GM23338 (cell line): Measurements from ENCODE around the gene USP32. TPM values are rescaled to one million over a fixed set of nuclear protein-coding genes. Genes with fewer than 3 reads are reported as not detected.

Source experiments
- ATAC-seq: fragments of 200-7000 bp; cut with Tn5 transposase; 3 replicates; pipeline ENCODE4 v1.9.1; 2020
- DNase-seq: peaks from one replicate; pipeline ENCODE4 v3.0.0-alpha.2; 2015; ENCODE audit warnings: low spot score
- H2AFZ ChIP-seq: fragments of 200-600 bp; sonication (generic); 2 replicates; pipeline ENCODE4 v1.8.0; 2016; ENCODE audit warnings: antibody characterized with exemption, mild to moderate bottlenecking, moderate library complexity
- H3F3A ChIP-seq: fragments of 200-600 bp; sonication (generic); replicated peaks from 2 replicates; pipeline ENCODE4 v1.8.0; 2017; ENCODE audit warnings: antibody characterized with exemption, mixed run types, low read depth
- H3K27ac ChIP-seq: fragments of 200-600 bp; sonication (generic); 2 replicates; pipeline ENCODE4 v1.6.1; 2016; ENCODE audit warnings: low read depth
- H3K27me3 ChIP-seq: fragments of 200-600 bp; sonication (generic); 2 replicates; pipeline ENCODE4 v1.8.0; 2016; ENCODE audit warnings: mild to moderate bottlenecking, mixed run types, moderate library complexity; ENCODE audit not compliant: insufficient read depth
- H3K36me3 ChIP-seq: fragments of 200-600 bp; sonication (generic); 2 replicates; pipeline ENCODE4 v1.8.0; 2016; ENCODE audit warnings: mild to moderate bottlenecking; ENCODE audit not compliant: insufficient read depth
- H3K4me1 ChIP-seq: fragments of 200-600 bp; sonication (generic); 2 replicates; pipeline ENCODE4 v1.8.0; 2016; ENCODE audit warnings: mild to moderate bottlenecking, moderate library complexity; ENCODE audit not compliant: insufficient read depth
- H3K4me2 ChIP-seq: fragments of 200-600 bp; sonication (generic); 2 replicates; pipeline ENCODE4 v1.7.1; 2017; ENCODE audit warnings: mixed run types
- H3K4me3 ChIP-seq: fragments of 200-600 bp; sonication (generic); 2 replicates; pipeline ENCODE4 v1.6.1; 2016; ENCODE audit warnings: mixed run types
- H3K79me2 ChIP-seq: fragments of 200-600 bp; sonication (generic); replicated peaks from 2 replicates; pipeline ENCODE4 v1.8.0; 2017; ENCODE audit warnings: mild to moderate bottlenecking; ENCODE audit not compliant: insufficient read depth
- H3K9me2 ChIP-seq: fragments of 200-600 bp; sonication (generic); 2 replicates; pipeline ENCODE4 v1.8.0; 2017; ENCODE audit not compliant: insufficient read depth
- H4K20me1 ChIP-seq: fragments of 200-600 bp; sonication (generic); replicated peaks from 2 replicates; pipeline ENCODE4 v1.8.0; 2017; ENCODE audit warnings: mild to moderate bottlenecking; ENCODE audit not compliant: insufficient read depth
- H3K27ac Mint-ChIP-seq: 2 replicates; pipeline ENCODE4 v1.8.0; 2020; ENCODE audit warnings: inconsistent platforms, mild to moderate bottlenecking, moderate library complexity, mixed read lengths
- H3K27me3 Mint-ChIP-seq: 3 replicates; pipeline ENCODE4 v1.8.0; 2022; ENCODE audit warnings: low read depth, mild to moderate bottlenecking, moderate library complexity, mixed read lengths, inconsistent platforms; ENCODE audit not compliant: insufficient read depth, poor library complexity
- H3K36me3 Mint-ChIP-seq: 3 replicates; pipeline ENCODE4 v1.8.0; 2021; ENCODE audit warnings: low read depth, mild to moderate bottlenecking, inconsistent platforms, moderate library complexity, mixed read lengths
- H3K4me1 Mint-ChIP-seq: 3 replicates; pipeline ENCODE4 v1.8.0; 2020; ENCODE audit warnings: mild to moderate bottlenecking, inconsistent platforms, mixed read lengths
- H3K4me3 Mint-ChIP-seq: 3 replicates; pipeline ENCODE4 v1.8.0; 2021; ENCODE audit warnings: moderate library complexity, mild to moderate bottlenecking, inconsistent platforms, mixed read lengths
- H3K9me3 Mint-ChIP-seq: 3 replicates; pipeline ENCODE4 v1.8.0; 2020; ENCODE audit warnings: moderate library complexity, mild to moderate bottlenecking, inconsistent platforms, mixed read lengths
- EZH2 ChIP-seq: fragments of 200-600 bp; sonication (generic); IDR thresholded peaks from one replicate; pipeline ENCODE4 v1.8.0; 2017; ENCODE audit warnings: antibody characterized with exemption, mild to moderate bottlenecking, low read depth; ENCODE audit not compliant: unreplicated experiment
- EZH2phosphoT487 ChIP-seq: fragments of 200-600 bp; sonication (generic); IDR thresholded peaks from one replicate; pipeline ENCODE4 v1.8.1; 2018; ENCODE audit warnings: antibody characterized with exemption; ENCODE audit not compliant: unreplicated experiment
- polyA plus RNA-seq: library from polyadenylated mRNA; unstranded; fragments of >200 nt; fragmentation: Nextera tagmentation; extraction: Ambion mirVana; gene quantifications from 2 replicates; pipeline ENCODE4 v1.2.1, GENCODE V29; 2016
- total RNA-seq: library from RNA; depleted of rRNA; stranded (reverse); fragments of >200 nt; shearing (Covaris generic); gene quantifications from 2 replicates; pipeline ENCODE4 v1.2.3, GENCODE V29; 2014
- TF ChIP-seq, protein P1 (sequence below): fragments of 250-450 bp; sonication (Bioruptor Pico); IDR thresholded peaks from 2 replicates; pipeline ENCODE4 v1.5.0; 2020; ENCODE audit warnings: mild to moderate bottlenecking, moderate library complexity

The USP32 gene
- total and polyA plus RNA-seq, 2 experiments from 2014 or later: 43.6 to 129 TPM

- TF ChIP-seq, protein P1, sequence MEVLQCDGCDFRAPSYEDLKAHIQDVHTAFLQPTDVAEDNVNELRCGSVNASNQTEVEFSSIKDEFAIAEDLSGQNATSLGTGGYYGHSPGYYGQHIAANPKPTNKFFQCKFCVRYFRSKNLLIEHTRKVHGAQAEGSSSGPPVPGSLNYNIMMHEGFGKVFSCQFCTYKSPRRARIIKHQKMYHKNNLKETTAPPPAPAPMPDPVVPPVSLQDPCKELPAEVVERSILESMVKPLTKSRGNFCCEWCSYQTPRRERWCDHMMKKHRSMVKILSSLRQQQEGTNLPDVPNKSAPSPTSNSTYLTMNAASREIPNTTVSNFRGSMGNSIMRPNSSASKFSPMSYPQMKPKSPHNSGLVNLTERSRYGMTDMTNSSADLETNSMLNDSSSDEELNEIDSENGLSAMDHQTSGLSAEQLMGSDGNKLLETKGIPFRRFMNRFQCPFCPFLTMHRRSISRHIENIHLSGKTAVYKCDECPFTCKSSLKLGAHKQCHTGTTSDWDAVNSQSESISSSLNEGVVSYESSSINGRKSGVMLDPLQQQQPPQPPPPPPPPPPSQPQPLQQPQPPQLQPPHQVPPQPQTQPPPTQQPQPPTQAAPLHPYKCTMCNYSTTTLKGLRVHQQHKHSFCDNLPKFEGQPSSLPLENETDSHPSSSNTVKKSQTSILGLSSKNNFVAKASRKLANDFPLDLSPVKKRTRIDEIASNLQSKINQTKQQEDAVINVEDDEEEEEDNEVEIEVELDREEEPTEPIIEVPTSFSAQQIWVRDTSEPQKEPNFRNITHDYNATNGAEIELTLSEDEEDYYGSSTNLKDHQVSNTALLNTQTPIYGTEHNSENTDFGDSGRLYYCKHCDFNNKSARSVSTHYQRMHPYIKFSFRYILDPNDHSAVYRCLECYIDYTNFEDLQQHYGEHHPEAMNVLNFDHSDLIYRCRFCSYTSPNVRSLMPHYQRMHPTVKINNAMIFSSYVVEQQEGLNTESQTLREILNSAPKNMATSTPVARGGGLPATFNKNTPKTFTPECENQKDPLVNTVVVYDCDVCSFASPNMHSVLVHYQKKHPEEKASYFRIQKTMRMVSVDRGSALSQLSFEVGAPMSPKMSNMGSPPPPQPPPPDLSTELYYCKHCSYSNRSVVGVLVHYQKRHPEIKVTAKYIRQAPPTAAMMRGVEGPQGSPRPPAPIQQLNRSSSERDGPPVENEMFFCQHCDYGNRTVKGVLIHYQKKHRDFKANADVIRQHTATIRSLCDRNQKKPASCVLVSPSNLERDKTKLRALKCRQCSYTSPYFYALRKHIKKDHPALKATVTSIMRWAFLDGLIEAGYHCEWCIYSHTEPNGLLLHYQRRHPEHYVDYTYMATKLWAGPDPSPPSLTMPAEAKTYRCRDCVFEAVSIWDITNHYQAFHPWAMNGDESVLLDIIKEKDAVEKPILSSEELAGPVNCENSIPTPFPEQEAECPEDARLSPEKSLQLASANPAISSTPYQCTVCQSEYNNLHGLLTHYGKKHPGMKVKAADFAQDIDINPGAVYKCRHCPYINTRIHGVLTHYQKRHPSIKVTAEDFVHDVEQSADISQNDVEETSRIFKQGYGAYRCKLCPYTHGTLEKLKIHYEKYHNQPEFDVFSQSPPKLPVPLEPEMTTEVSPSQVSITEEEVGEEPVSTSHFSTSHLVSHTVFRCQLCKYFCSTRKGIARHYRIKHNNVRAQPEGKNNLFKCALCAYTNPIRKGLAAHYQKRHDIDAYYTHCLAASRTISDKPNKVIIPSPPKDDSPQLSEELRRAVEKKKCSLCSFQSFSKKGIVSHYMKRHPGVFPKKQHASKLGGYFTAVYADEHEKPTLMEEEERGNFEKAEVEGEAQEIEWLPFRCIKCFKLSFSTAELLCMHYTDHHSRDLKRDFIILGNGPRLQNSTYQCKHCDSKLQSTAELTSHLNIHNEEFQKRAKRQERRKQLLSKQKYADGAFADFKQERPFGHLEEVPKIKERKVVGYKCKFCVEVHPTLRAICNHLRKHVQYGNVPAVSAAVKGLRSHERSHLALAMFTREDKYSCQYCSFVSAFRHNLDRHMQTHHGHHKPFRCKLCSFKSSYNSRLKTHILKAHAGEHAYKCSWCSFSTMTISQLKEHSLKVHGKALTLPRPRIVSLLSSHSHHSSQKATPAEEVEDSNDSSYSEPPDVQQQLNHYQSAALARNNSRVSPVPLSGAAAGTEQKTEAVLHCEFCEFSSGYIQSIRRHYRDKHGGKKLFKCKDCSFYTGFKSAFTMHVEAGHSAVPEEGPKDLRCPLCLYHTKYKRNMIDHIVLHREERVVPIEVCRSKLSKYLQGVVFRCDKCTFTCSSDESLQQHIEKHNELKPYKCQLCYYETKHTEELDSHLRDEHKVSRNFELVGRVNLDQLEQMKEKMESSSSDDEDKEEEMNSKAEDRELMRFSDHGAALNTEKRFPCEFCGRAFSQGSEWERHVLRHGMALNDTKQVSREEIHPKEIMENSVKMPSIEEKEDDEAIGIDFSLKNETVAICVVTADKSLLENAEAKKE (CRISPR knock-in tag): no peak
- TF ChIP-seq EZH2phosphoT487: no peak
Measured at GRCh38 chr17:60137731-60138130, 254.2 kb downstream of the USP32 start (continued).

DNA sequence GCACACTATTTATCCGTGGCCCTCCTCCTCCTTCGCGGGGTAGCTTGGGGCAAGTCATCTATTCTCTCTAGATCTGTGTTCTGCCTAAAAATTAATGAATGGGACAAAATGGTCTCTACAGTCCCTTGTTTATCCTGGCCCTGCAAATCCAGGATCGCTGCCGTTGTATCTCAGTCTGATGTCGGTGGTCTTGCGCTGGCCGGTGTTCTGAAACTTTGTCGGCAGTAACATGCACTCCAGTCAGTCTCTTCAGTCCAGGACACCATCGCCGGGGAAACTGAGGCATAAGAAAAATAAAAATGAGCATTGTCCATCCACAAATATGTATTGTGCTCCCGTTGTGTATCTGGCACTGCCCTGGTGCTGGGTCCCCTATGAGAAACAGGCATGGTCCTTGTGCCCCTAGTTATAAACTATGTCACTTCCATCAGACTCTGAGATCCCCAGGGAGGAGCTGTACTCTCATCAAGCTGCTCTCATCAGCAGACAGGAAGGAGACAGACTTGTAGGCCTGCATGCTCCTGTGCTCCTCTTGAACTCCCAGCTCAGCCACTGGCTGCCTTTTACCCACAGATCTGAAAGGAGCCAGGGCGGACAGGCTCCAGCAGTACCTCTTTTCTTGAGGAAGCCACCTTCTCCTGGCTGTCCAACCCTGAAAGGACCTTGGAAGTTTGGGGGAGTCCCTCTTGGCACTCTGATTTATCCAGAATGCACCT lies 255.8 kb downstream of the USP32 start:
- peaks cover 9% of the 10 kb centered on the region for H4K20me1 ChIP-seq
- Mint-ChIP-seq H3K4me1 (peaks cover 19% of the 10 kb centered on the region), H3K27me3 (peaks cover 67% of the 10 kb centered on the region), H3K9me3 (no peaks in the 10 kb centered on the region; the same call in 2 of the 3 replicates), H3K27ac (no peak overlapping the region), H3K4me3 (peak overlapping the region; percentile 92), H3K36me3 (no peaks in the 10 kb centered on the region; the same call in 1 of the 3 replicates)
- H3K4me2 ChIP-seq: peak overlapping the region; percentile 46; the same call in 1 of the 2 replicates
- H3K27ac ChIP-seq: no peak overlapping the region
- H3K36me3 ChIP-seq: no peaks in the 10 kb centered on the region
- ATAC-seq (no peak), DNase-seq (peak; percentile 8)
- H3K9me2 ChIP-seq: 0 out of 2 replicates have a peak, but pooled peaks cover 2% of the 10 kb centered on the region
- H3K4me3 ChIP-seq: peak overlapping the region; percentile 93
- H2AFZ ChIP-seq: peak overlapping the region; percentile 8; the same call in 1 of the 2 replicates
- peaks cover 20% of the 10 kb centered on the region for H3K4me1 ChIP-seq
- H3F3A ChIP-seq: peaks cover 11% of the 10 kb centered on the region; the same call in 1 of the 2 replicates
- peak; percentile 20 for TF ChIP-seq EZH2
- TF ChIP-seq, protein P1 (CRISPR knock-in tag): no peak
- no peaks in the 10 kb centered on the region for H3K79me2 ChIP-seq
- H3K27me3 ChIP-seq: peaks cover 69% of the 10 kb centered on the region
